ENCODE results near the gene PITRM1.

DNA sequence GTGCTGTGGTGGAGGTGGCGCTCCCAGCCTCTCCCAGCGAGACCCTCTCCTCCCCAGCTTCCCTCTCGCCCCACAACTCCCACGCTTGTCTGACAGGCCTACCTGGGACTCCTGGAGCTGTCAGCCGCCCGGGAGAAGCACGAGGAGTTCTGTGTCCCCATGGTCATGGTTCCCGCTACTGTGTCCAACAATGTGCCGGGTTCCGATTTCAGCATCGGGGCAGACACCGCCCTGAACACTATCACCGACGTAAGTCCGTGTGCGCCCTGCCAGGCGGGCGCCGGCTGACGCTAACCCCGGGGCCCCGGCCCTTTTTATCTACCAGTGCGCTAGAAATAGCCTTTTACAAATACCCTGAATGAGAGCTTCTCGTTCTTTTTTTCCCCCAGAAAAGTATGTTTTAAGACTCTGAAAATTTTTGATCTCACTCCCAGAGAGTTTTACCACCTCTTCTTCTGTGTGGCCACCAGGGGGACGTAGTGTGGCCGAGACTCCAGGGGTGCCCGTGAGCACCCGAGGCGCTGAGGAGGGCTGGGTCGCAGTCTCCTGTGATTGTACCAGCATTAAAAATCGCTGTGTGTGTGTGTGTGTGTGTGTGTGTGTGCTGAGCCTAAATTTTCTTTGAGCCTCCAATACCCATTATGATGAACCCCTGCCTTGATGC is 52.7 kb downstream of the PITRM1 start:
- TF ChIP-seq, protein P1, sequence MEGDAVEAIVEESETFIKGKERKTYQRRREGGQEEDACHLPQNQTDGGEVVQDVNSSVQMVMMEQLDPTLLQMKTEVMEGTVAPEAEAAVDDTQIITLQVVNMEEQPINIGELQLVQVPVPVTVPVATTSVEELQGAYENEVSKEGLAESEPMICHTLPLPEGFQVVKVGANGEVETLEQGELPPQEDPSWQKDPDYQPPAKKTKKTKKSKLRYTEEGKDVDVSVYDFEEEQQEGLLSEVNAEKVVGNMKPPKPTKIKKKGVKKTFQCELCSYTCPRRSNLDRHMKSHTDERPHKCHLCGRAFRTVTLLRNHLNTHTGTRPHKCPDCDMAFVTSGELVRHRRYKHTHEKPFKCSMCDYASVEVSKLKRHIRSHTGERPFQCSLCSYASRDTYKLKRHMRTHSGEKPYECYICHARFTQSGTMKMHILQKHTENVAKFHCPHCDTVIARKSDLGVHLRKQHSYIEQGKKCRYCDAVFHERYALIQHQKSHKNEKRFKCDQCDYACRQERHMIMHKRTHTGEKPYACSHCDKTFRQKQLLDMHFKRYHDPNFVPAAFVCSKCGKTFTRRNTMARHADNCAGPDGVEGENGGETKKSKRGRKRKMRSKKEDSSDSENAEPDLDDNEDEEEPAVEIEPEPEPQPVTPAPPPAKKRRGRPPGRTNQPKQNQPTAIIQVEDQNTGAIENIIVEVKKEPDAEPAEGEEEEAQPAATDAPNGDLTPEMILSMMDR (optimal IDR thresholded peaks at IDR 0.05 in 1 of 3, IDR thresholded peaks at IDR 0.05 in 1 of 3, conservative IDR thresholded peaks at IDR 0.05 in 1 of 3; ENCODE audit: extremely low read depth in 1 of 3, insufficient read depth in 2 of 3, low read length in 3 of 3) = peak in 2 of 3 experiments; percentile 35 to 38
- TF ChIP-seq EZH2 (IDR thresholded peaks at IDR 0.05; ENCODE audit: low read length) = no peak

Measured in keratinocyte (primary cell).